ENCODE measurements around the gene GSS.

DNA sequence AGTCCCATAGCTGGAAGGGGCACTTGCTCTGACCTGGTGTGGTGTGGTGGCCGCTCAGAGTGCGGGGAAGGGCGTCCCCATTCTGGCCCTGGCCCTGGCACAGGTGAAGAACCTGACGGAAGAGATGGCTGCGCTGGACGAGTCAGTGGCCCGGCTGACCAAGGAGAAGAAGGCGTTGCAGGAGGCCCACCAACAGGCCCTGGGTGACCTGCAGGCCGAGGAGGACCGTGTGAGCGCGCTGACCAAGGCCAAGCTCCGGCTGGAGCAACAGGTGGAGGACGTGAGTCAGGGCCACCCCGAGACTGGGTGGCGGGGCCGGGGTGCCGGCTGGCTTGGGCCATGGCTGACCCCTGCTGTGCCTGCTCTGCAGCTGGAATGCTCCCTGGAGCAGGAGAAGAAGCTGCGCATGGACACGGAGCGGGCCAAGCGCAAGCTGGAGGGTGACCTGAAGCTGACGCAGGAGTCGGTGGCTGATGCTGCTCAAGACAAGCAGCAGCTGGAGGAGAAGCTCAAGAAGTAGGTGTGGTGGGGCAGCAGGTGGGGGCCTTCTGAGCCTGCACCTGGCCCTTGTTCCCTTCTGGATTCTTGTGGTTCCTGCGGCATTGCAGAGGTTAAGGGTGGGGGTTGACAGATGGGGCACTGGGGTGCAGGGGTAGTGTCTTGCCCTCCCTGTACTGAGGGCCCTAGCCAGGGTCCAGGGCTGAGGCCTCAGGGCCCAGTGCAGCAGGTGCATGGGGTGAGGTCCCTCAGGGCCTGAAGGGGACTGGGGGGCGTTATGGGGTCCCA is 40.8 kb upstream of the GSS start:
- TF ChIP-seq, protein P1, sequence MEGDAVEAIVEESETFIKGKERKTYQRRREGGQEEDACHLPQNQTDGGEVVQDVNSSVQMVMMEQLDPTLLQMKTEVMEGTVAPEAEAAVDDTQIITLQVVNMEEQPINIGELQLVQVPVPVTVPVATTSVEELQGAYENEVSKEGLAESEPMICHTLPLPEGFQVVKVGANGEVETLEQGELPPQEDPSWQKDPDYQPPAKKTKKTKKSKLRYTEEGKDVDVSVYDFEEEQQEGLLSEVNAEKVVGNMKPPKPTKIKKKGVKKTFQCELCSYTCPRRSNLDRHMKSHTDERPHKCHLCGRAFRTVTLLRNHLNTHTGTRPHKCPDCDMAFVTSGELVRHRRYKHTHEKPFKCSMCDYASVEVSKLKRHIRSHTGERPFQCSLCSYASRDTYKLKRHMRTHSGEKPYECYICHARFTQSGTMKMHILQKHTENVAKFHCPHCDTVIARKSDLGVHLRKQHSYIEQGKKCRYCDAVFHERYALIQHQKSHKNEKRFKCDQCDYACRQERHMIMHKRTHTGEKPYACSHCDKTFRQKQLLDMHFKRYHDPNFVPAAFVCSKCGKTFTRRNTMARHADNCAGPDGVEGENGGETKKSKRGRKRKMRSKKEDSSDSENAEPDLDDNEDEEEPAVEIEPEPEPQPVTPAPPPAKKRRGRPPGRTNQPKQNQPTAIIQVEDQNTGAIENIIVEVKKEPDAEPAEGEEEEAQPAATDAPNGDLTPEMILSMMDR (IDR thresholded peaks at IDR 0.05) = no peak
- TF ChIP-seq POLR2A (IDR thresholded peaks at IDR 0.05) = no peak
- TF ChIP-seq POLR2AphosphoS5 (IDR thresholded peaks at IDR 0.05; ENCODE audit: insufficient read depth in 1 of 2, low read depth in 1 of 2) = no peak
